Gastroesophageal sphincter (tissue), 3 donors: ENCODE data around the gene MEAF6.

Source experiments
- CTCF ChIP-seq, 4 experiments: fragments of 200-600 bp in 2 of 4; fragments of 450-650 bp in 2 of 4; sonication (generic) in 1 of 4; IDR thresholded peaks; one replicate each; pipeline ENCODE4 v1.5.1; 2017 to 2019; ENCODE audit warnings: antibody characterized with exemption in 4 of 4, mild to moderate bottlenecking in 2 of 4, moderate library complexity in 2 of 4
- POLR2A ChIP-seq, 2 donors: fragments of 450-650 bp; IDR thresholded peaks; one replicate each; pipeline ENCODE4 v1.6.1; 2017; ENCODE audit warnings: antibody characterized with exemption in 2 of 2, mild to moderate bottlenecking in 2 of 2, moderate library complexity in 1 of 2

- TF ChIP-seq CTCF (IDR thresholded peaks at IDR 0.05) (no peak), POLR2A (IDR thresholded peaks at IDR 0.05) (no peak)
These were observed 32.4 kb downstream of the MEAF6 start for GRCh38 chr1:37482004-37482785.
